Stimulated activated CD4-positive, alpha-beta T cell treated with anti-CD3 and anti-CD28 coated beads, TNF-alpha, amount 100 ng/mL, for 48 hours (primary cell): ENCODE data around the gene AOAH.
A peak's percentile ranks its signal among the peaks of the same experiment; 100 is the strongest.
"Not testable (repeated sequence)": the region's sequence is repeated elsewhere in the genome, so short reads cannot be mapped to it uniquely, and the experiment has no call there.

Experiments
- DNase-seq, 3 donors: peaks; one replicate each; pipeline ENCODE4 v3.0.0-alpha.2; 2020; ENCODE audit warnings: low read depth in 3 of 3

The AOAH gene

DNA sequence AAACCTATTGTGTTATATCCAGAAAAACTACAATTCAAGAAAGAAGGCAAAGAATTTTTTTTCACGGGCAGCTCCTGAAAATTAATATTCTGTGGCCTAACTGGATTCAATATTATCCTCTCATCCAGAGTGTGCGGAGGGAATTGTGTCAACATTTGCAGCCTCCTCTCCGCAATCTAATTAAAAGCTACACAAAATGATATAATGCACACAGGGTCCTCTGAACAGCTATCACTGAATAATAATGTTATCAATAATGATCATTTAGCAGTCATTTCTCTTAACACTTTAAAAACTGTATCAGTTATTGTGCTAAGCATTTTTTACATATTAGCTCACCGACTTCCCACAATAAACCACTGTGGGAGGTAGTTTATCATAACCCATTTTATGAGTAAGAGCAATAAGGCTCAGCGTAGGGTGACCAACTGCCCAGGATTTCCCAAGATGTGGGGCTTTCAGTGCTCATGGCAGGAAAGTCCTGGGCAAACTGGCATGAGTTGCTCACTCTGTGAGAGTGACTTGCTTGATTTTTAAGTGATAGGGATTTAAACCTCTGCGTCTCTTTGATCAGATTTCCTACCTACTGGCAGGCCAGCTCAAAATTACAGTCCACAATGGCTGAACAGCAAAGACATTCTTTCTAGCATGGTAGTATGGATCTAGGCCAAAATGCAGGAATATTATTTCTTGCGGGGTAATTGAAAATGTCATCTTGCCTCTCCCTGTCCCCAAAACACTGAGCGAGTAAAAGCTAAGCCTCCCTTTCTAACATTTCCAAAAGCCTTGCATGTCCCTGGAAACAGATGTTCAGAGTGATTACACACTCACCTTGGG lies 65.7 kb downstream of the AOAH start:
- no peak for DNase-seq

DNA sequence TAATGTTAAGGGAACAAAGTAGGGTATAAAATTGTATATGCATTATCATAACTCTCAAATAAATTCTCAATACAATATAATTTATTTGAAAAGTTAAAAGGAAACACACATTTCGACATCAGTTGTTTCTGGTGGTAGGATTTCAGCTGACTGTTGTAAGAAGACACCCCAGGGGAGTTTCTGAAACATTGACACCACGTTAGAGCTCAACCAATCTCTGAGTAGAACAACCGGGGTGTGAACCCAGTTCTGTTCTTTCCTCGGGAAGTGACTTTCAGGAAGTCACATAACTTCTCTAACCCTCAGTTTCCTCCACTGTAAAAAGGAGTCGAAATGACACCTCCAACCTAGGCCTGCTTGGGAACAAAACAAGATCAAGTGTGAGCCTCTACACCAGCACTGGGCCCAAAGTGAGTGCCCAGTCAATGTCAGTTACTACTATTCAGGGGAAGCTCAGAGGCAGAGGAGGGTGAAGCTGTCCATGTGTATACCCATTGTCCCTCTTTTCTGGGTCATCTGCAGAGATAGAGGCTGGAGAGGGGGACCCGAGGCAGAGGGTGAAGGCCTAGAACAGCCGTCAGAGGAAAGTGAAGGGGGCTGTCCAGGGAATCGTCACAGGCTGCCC lies 67.1 kb downstream of the AOAH start:
- DNase-seq, result no peak

GRCh38 chr7:36654436-36654835 lies 69.9 kb downstream of the AOAH start:
- DNase-seq, result no peak

- no peak for DNase-seq
Measured at GRCh38 chr7:36653663-36654355, 70.5 kb downstream of the AOAH start.

- DNase-seq, result no peak
Measured at GRCh38 chr7:36653008-36653662, 71.2 kb downstream of the AOAH start.

- no peak for DNase-seq
Measured at GRCh38 chr7:36652431-36652830, 71.9 kb downstream of the AOAH start.

DNA sequence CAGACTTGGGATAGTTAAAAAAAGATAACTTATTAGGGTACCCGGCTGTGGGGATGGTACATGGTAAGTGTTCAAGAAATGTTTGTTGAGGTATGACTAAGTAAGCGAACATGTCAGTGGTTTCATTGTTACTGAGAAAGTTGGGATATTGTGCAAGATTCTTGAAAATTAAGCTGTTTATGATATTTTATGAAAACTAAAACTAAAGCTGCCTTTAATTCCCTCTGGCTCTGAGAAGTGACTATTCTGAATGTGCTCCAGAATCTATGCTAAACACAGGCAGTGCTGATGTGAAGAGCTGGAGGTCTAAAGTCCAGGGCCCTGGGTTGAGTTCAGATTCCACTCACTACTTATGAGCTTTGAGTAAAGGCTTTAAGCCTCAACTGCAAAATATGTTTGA lies 72.9 kb downstream of the AOAH start:
- no peak for DNase-seq

DNA sequence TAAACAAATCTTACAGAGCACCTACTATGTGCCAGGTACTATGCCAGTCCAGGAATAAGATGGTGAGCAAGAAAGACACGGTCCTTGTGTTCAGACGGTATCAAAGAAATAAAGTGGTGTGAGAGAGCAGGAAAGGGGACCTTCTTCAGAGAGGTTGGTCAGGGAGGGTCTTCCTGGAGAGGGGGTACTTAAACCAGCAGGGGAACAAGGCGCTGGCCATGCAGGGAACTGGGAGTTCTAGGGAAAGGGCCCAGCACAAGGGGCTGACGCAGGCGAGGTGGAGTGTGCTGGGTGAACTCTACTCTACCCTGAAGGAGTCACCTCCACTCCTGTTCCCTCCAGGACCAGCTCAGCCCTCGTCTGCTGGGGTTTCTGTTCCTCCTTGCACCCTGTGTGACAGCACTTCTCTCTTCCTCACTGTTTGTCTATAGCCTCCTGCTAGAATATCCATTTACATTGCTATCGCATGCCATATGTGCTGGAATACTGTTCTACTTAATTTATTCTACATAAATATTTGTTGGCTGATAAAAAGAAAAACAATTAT lies 73.5 kb downstream of the AOAH start:
- no peak for DNase-seq

GRCh38 chr7:36650320-36650719 lies 74.0 kb downstream of the AOAH start:
- DNase-seq, result no peak

GRCh38 chr7:36649319-36649718 lies 75.0 kb downstream of the AOAH start:
- not testable (repeated sequence) for DNase-seq

DNA sequence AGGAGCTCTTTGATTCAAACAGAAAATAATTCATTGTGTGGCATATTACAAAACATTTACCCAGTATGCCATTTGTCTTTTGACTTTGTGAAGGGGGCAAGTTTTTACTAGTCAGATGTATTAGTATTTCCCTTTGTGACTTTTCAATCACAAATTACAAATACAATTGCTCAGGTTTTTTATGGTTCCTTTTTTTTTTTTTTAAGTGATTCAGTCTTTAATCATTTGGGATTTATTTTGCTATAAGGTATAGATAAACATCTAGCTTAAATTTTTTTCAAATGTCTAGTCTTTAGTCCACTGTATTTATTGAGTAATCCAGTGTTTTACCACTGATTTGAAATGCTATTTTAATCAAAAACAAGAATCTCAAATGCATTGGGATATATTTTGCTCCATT lies 75.9 kb downstream of the AOAH start:
- DNase-seq, result no peak

DNA sequence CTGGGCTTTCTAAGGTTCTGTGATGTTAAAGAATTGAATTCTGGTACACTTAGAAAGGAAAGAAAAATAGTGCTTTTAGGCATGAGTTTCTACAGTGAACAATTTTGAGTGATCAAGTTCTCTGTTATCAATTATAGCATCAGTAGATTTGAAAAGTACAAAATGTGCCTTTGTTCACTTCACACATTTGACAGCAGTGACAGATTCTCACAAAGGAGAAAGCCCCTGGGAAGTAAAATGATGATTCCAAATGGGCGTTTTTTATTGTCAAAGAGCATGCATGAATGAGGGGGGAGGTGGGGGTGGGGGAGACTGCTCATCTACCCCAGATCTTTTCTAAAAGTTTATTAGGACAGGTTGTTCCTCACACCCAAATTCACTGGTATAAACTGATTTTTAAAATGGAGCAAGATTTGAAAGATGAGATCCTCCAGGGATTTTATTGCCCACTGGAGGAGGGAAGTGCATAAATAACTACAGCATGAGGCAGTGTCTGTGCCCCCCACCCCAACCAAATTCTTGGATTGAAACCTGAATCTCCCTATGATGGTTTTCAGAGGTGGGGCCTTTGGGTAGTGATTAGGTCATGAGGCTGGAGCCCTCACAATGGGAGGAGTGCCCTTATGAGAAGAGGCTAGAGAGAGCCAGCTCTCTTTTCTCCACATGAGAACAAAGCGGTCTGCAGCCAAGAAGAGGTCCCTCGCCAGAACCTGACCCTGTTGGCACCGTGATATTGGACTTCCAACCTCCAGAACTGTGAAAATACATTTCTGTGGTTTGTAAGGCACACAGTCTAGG lies 79.5 kb downstream of the AOAH start:
- no peak for DNase-seq

- no peak for DNase-seq
Measured at GRCh38 chr7:36642414-36642813, 81.9 kb downstream of the AOAH start.

DNA sequence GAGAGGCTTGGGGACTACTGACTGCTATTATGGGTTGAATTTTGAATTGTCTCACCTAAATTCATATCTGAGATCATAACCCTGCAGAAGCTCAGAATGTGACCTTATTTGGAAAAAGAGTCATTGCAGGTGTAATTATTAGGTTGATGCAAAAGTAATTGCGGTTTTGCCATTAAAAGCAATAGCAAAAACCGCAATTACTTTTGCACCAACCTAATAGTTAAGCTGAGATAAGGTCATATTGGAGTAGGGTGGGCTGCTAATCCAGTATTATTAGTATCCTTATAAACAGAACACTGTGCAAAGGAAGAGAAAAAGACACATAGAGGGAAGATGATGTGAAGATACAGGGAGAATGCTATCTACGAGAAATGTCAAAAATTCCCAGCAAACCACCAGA lies 82.3 kb downstream of the AOAH start:
- no peak for DNase-seq

- no peak for DNase-seq
Measured at GRCh38 chr7:36640682-36641081, 83.6 kb downstream of the AOAH start.

DNA sequence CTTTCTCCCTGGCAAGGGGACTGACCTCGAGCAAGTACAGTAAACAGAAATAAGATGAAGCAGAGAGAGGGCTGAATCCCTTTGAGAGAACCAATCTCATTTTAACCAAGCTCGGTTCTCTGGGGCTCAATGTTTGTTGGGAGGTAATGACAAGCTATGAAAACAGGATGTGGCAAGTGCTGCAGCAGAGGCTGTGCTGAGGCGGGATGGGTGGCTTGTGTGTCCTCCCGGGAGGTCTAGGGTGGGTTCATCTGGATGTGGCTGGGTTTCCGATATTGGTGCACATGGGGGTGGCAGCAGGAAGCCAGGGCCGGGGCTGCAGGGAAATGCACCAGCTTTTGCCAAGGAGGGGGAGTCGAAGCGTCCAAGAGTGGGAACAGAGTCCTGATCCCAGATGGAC lies 84.5 kb downstream of the AOAH start:
- DNase-seq, result peak in 1 of 3 donors; percentile 2

DNA sequence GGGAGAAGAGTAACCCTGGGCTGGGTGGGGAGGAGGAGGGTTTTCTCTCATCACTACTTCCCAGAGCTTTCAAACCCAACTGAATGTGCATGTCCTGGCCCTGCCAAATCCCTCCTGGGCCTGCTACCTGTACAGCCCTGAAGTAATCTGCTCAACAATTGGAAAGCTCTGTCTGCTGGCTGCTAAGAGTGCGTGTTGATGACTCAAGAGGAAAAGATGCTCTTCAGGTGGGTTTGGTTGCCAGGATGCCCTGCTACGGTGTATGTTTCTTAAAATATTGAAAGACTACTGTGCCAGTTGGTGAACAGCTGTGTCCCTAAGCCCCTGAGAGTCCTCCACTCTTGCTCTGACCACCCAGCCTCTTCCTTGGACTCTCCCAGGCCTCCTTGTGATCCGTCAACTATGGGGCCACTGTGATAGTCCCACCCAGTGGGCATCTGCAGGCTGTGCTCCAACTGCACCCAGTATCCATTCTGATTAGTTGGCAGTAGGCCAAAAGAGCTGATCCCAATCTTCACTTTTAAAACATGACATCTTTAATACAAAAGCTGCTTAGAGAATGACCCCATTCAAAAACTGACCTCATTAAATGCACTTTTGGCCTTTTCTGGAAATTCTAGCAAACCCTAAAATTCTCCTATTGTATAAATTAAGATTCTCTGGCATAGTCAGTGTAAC lies 85.6 kb downstream of the AOAH start:
- no peak for DNase-seq

DNA sequence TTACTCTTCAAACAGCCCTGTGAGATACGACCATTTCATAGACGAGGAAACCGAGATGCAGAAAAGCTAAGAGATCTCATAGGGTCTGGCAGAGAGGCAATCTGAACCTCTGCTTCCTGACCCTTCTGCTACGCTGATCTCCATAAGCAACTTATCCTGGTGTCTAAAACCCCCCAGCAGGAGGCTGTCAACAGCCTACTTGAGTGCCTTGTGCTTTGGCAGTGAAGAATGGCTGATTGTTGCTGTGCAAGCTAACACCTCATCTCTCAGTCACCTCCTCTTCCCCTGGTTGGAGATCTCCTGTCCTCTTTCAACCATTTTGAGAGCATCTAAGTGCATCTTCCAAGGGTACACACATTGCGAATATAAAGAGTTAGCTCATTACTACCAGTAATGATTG lies 86.2 kb downstream of the AOAH start:
- no peak for DNase-seq

DNA sequence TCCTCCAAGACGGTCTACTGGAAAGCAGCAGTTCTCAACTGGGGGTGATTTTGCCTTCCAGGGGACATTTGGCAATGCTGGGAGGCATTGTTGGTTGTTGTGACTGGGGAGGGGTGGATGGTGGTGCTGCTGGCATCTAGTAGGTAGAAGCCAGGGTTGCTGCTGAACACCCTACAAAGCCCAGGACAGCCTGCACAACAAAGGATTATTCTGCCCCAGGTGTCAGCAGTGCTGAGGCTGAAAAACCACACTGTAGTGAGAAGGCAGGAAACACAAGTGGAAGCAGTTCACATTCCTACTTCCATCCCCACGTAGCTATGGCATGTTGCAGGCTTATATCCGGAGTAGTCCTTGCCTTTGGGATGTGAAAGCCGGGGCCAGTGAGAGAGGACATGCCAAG lies 86.9 kb downstream of the AOAH start:
- DNase-seq, result no peak

DNA sequence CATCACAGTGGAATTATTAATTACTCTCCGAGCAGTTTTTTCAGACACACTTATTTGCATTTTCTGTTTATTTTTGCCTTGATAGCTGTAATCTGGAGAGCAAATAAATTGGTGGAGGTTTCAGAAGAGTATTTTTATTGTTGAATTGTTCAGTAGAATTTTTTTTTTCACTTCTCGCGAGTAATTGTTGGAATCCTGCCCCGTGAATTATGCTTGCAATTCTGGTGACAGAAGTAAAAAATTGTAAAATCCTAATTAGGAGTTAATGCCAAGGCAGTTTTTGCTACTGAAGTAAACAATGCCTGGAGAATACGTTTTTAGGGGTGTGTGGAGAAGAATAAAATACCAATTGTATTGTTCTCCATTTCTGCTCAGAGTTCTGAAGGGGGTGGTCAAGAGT lies 88.2 kb downstream of the AOAH start:
- no peak for DNase-seq

- DNase-seq, result no peak
Measured at GRCh38 chr7:36635091-36635490, 89.2 kb downstream of the AOAH start.
